GM18867 (cell line): Measurements from ENCODE around the gene LRRIQ1.

Source experiments
- ATAC-seq: cut with Tn5 transposase; IDR thresholded peaks from one replicate; pipeline ENCODE4 v1.9.1; 2021; ENCODE audit warnings: mild to moderate bottlenecking, moderate library complexity; ENCODE audit not compliant: unreplicated experiment

LRRIQ1 gene

GRCh38 chr12:85280165-85280983 is 244.2 kb downstream of the LRRIQ1 start, which contains the start of gene ALX1:
ALX1 (plus strand) TSS chr12:85280220; CDS start chr12:85280262, 42 bp downstream.
- peak; percentile 86 for ATAC-seq

- ATAC-seq: peak; percentile 11
Measured at GRCh38 chr12:85280984-85281630, 245.0 kb downstream of the LRRIQ1 start.

DNA sequence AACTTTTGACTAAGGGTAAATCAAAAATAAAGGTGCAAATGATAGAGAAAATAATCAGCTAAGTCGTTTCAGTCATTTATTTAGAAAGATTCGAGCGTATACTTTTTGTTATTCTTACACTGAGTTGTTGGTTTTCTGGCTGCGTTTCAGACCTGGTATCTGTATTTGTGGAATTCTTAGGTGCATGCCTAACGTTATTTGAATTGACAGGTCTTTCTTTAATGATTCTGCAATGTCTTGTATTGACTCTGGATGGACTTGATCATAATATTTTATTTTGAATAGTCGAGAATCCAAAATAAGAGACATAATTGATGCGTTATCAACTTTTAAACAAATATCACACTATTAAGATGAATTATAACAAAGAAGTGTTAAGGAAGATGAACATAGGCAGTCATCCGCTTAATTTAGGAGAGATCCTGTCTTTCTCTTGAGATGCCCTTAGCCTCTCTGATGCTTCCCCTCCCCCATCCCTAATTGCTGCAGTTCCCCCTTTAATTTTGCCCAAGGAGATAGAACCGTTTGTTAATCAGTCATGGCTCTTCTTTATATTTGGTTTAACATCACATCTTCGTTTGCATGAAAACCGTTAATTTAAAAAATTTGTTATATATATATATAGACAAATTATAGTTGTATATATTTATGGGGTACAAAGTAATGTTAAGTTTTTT is 245.6 kb downstream of the LRRIQ1 start:
- ATAC-seq: no peak

- ATAC-seq: no peak
Measured at GRCh38 chr12:85283560-85283959, 247.4 kb downstream of the LRRIQ1 start.
